ENCODE results near the gene ZNRD2.

DNA sequence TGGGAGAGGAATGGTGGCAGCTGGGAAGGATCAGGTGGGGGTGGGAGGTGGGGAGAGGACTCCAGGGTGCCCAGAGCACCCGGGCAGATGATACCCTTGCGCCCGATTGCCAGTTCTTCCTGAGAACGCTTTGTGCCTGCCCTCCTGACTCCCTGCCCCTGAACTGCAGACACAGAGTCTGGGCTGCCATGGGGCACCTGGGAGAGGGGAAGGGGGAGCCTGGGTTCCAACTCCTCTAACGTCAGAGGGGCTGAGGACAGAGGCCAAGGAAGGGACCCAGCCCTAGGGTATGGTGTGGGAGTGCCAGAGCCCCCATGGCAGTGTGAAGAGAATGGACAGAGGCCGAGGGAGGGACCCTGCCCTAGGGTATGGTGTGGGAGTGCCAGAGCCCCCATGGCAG, 26.2 kb downstream of the ZNRD2 start:
- TF ChIP-seq CTCF (IDR thresholded peaks at IDR 0.05; ENCODE audit: insufficient read depth, low read length, poor library complexity, severe bottlenecking), result no peak
- no peak for TF ChIP-seq EZH2phosphoT487 (conservative IDR thresholded peaks at IDR 0.05; ENCODE audit: low read length)
